GM23248 (cell line): ENCODE results near the gene LILRB3.

ENCODE experiments used
- EZH2 ChIP-seq: fragments of 200-600 bp; sonication (generic); IDR thresholded peaks from 2 replicates; pipeline ENCODE4 v1.6.1; 2018; ENCODE audit warnings: antibody characterized with exemption, mild to moderate bottlenecking; ENCODE audit not compliant: insufficient read depth, poor library complexity, severe bottlenecking
- EZH2phosphoT487 ChIP-seq: fragments of 200-600 bp; sonication (generic); IDR thresholded peaks from 2 replicates; pipeline ENCODE4 v1.6.1; 2018; ENCODE audit warnings: antibody characterized with exemption, moderate library complexity, mild to moderate bottlenecking, low read depth; ENCODE audit not compliant: insufficient read depth

DNA sequence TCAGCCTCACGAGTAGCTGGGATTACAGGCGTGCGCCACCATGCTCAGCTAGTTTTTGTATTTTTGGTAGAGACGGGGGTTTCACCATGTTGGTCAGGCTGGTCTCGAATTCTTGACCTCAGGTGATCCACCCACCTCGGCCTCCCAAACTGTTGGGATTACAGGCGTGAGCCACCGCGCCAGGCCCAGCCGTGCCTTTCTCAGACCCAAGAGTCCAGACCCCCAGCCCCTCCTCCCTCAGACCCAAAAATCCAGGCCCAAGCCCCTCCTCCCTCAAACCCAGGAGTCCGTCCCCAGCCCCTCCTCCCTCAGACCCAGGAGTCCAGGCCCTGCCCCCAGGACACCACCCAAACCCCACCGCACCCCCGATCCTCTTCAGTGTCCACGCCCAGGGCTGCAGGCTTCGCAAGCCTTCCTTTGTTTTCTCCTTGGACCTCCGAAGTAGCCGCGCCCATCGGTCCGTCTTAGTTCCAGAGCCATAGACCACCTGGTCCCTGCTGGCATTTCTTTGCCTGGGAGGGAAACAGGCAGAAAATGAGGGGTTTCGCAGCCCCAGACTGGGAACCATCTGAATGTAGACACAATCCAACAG, 53.6 kb downstream of the LILRB3 start:
- TF ChIP-seq EZH2: no peak
- TF ChIP-seq EZH2phosphoT487: no peak
